Bronchial smooth muscle cell (primary cell): ENCODE measurements around the gene KRT4. TPM values are rescaled to one million over a fixed set of nuclear protein-coding genes. Genes with fewer than 3 reads are reported as not detected.

Source experiments
- total RNA-seq: library from RNA; depleted of rRNA; stranded (reverse); fragments of >200 nt; gene quantifications from 2 replicates; pipeline ENCODE4 v1.2.1, GENCODE V29; 2014

Gene KRT4
- total RNA-seq = 0.34 TPM in 1 of 2 replicates, not detected in the other

DNA sequence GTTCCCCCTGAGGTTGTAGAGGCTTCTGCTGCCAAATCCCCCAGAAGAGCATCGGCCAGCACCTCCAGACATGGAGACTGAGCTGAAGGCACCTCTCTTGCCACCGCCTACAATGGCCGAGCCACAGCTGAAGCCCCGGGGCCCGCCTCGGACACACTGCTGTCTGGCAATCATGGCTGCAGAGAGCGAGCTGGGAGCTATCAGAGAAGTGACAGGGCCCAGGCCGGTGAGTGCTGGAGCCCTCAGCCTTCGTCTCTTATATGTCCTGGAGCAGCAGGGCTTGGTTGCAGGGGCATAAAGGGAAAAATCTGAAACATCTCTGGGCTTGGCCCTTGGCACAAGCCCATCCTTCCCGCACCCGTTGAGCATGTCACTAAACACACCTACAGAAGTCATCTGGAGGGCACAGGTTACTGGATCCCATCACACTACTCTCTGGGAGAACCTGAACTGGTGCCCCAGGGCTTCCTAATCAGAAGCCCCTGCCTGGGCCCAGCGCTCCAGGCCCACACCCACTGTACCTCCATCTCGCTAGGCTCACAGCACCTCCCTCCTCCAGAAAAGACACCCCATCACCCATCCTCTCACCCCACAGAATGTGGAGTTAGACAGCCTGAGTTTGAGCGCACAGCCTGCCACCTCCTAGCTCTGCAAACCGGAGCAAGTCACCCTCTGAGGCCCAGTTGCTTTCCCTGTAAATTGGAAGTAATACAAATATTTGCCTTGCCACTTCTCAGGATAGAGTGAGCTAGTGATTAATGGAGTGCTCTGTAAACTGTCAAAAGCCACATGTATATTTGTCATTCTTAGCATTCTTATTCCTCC lies at the start of gene KRT4:
Gene KRT4, minus strand, starts transcription at position 232 of the 825 bp plus-strand sequence. Its CDS starts 58 bp downstream, at position 174.

GRCh38 chr12:52848661-52849255 lies 34.8 kb upstream of the KRT4 start, which contains the start of gene KRT78:
TSS of gene KRT78 (minus strand) at chr12:52848994. CDS start at chr12:52848930, 64 bp downstream.

DNA sequence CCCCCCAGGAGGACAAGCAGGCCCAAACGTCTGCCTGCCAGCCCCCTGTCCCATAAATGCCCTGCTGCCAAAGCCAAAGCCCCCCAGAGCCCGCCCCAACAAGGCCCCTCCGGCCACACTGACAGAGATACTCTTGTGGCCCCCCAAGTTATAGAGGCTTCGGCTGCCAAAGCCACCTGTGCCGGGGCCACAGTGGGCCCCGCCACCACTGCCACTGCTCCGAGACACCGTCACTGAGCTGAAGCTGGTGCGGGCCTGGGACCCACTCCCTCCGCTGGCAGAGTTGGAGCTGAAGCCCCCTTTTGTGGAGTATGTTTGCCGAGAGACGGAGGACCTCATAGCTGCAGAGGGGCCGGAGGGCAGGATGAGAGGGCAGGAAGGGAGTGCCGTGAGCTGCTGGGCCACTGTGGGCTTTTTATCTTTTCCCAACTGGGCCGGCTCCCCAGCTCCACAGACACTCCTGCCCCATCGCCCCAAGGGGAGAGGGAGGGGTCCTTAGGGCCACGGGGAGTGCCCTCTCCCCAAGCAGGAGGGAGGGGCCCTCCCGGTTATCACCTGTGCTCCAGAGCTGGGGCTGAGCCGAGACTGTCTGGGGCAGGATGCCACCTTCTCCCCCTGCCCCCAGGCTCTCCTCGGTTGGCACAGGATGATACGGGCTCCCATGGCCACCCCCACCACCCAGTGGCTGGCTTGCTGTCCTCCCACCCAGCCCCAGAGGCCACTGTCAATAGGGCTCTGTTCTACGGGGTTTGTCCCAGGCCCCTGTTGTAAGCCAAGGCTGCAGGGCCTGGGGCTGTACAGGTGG lies 20.2 kb upstream of the KRT4 start, which contains the start of gene KRT79:
Gene KRT79, minus strand, starts transcription at position 390 of the 805 bp plus-strand sequence. Its CDS starts 51 bp downstream, at position 339.

GRCh38 chr12:52795694-52796428 lies 18.1 kb downstream of the KRT4 start, which contains the start of gene KRT3:
TSS of gene KRT3 (minus strand) at chr12:52796117. CDS start at chr12:52796042, 75 bp downstream.

GRCh38 chr12:52776913-52777395 lies 37.0 kb downstream of the KRT4 start, which contains the start of gene KRT76:
TSS of gene KRT76 (minus strand) at chr12:52777345. CDS start at chr12:52777291, 54 bp downstream.

Other genes with a start within 250 kb of the KRT4 start
- not detected in 2 replicates for gene KRT74, start 240.3 kb downstream of the KRT4 start, total RNA-seq
- not detected in 2 replicates for gene KRT72, start 212.7 kb downstream of the KRT4 start, total RNA-seq
- not detected in 2 replicates for gene KRT73, start 195.6 kb downstream of the KRT4 start, total RNA-seq
- not detected in 2 replicates for gene KRT2, start 161.9 kb downstream of the KRT4 start, total RNA-seq
- not detected in 2 replicates for gene KRT1, start 133.7 kb downstream of the KRT4 start, total RNA-seq
- not detected in 2 replicates for gene KRT77, start 110.6 kb downstream of the KRT4 start, total RNA-seq
- gene KRT76, start 36.8 kb downstream of the KRT4 start, total RNA-seq = not detected in 2 replicates
- gene KRT3, start 18.0 kb downstream of the KRT4 start, total RNA-seq = not detected in 2 replicates
- gene KRT79, start 20.2 kb upstream of the KRT4 start, total RNA-seq = not detected in 2 replicates
- not detected in 2 replicates for gene KRT78, start 34.9 kb upstream of the KRT4 start, total RNA-seq
- gene KRT8, start 91.0 kb upstream of the KRT4 start, total RNA-seq = 0.95 and 1.5 TPM in 2 replicates
- gene KRT18, start 135.0 kb upstream of the KRT4 start, total RNA-seq = 1.0 and 2.2 TPM in 2 replicates
- gene EIF4B, start 192.3 kb upstream of the KRT4 start, total RNA-seq = 1,255 and 1,854 TPM in 2 replicates
- gene TNS2, start 235.9 kb upstream of the KRT4 start, total RNA-seq = 48.2 and 58.6 TPM in 2 replicates